Measurements from ENCODE around the gene TFAP2D.

The TFAP2D gene

GRCh38 chr6:50818673-50819072 lies 105.3 kb downstream of the TFAP2D start, which contains the start of gene TFAP2B:
TSS of gene TFAP2B (plus strand) at chr6:50818871. CDS start at chr6:50818892, 21 bp downstream.
- ChIA-PET CTCF (interaction anchor here (0.9 to 1.2 kb wide), 2 partner anchors 11 to 1075 kb away, joined by 3 read pairs; no protein-coding TSS in a partner anchor), POLR2A (interaction anchor here (0.6 kb wide), 1 partner anchor 1432 kb away, joined by 3 read pairs; no protein-coding TSS in a partner anchor)
- TF ChIP-seq CTCF (IDR thresholded peaks at IDR 0.05; ENCODE audit: control extremely low read depth, extremely low read depth, low read depth, missing control alignments): no peak
- DNase-seq (ENCODE audit: extremely low spot score): no peak

- no peak for DNase-seq (ENCODE audit: extremely low spot score)
- no peak for TF ChIP-seq CTCF (IDR thresholded peaks at IDR 0.05; ENCODE audit: control extremely low read depth, extremely low read depth, low read depth, missing control alignments)
- POLR2A ChIA-PET: interaction anchor here (0.6 kb wide), 2 partner anchors 1431 to 1602 kb away, joined by 3 read pairs; no protein-coding TSS in a partner anchor
- CTCF ChIA-PET: interaction anchor here (0.9 to 1.2 kb wide), 2 partner anchors 10 to 1074 kb away, joined by 3 read pairs; no protein-coding TSS in a partner anchor
These were observed 106.2 kb downstream of the TFAP2D start for GRCh38 chr6:50819466-50819903.

- POLR2A ChIA-PET: interaction anchor here (0.6 kb wide), 1 partner anchor 1601 kb away, joined by 3 read pairs; no protein-coding TSS in a partner anchor
- CTCF ChIA-PET: interaction anchor here (1.9 kb wide), 1 partner anchor 10 kb away, joined by 7 read pairs; no protein-coding TSS in a partner anchor
- TF ChIP-seq CTCF (IDR thresholded peaks at IDR 0.05; ENCODE audit: control extremely low read depth, extremely low read depth, low read depth, missing control alignments): no peak
- no peak for DNase-seq (ENCODE audit: extremely low spot score)
These were observed 106.9 kb downstream of the TFAP2D start for GRCh38 chr6:50819904-50820868.

DNA sequence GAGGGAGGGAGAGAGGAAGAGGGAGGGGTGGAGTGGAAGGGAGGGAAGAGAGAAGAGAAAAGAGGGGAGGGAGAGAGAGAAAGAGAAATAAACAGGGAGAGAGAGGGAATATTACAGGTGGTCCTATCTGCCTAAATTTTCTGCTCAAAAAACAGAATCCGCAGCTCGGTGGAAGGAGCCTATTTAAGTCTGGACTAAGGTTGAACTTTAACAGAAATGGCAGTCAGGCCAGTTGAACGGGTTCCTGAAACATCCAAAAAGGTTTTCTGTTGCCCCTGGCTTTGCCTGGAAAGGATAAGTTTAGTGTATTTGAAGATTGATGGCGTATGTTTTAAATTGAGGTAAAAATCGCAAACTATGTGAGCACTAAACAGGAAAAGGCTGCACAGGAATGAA lies 107.5 kb downstream of the TFAP2D start:
- DNase-seq (ENCODE audit: extremely low spot score): no peak
- CTCF ChIA-PET: interaction anchor here (1.9 kb wide), 1 partner anchor 9 kb away, joined by 7 read pairs; no protein-coding TSS in a partner anchor
- TF ChIP-seq CTCF (IDR thresholded peaks at IDR 0.05; ENCODE audit: control extremely low read depth, extremely low read depth, low read depth, missing control alignments): no peak
- POLR2A ChIA-PET: no interaction called here

GRCh38 chr6:50821441-50822077 lies 108.2 kb downstream of the TFAP2D start:
- no peak for TF ChIP-seq CTCF (IDR thresholded peaks at IDR 0.05; ENCODE audit: control extremely low read depth, extremely low read depth, low read depth, missing control alignments)
- ChIA-PET CTCF (interaction anchor here (0.9 to 1.9 kb wide), 3 partner anchors 8 to 1200 kb away, joined by 3 to 7 read pairs (median 3); no protein-coding TSS in a partner anchor), POLR2A (no interaction called here)
- no peak for DNase-seq (ENCODE audit: extremely low spot score)

GRCh38 chr6:50822078-50822476 lies 108.8 kb downstream of the TFAP2D start:
- DNase-seq (ENCODE audit: extremely low spot score): no peak
- no peak for TF ChIP-seq CTCF (IDR thresholded peaks at IDR 0.05; ENCODE audit: control extremely low read depth, extremely low read depth, low read depth, missing control alignments)
- POLR2A ChIA-PET: no interaction called here
- CTCF ChIA-PET: interaction anchor here (0.9 to 1.9 kb wide), 3 partner anchors 8 to 1200 kb away, joined by 3 to 7 read pairs (median 3); no protein-coding TSS in a partner anchor

All from GM10248 (cell line).